Measurements from ENCODE around the gene APOA4. TPM values are rescaled to one million over a fixed set of nuclear protein-coding genes. Genes with fewer than 3 reads are reported as not detected.

Gene APOA4
- total RNA-seq, 1 experiment from 2014 or later, result 3.3 TPM

DNA sequence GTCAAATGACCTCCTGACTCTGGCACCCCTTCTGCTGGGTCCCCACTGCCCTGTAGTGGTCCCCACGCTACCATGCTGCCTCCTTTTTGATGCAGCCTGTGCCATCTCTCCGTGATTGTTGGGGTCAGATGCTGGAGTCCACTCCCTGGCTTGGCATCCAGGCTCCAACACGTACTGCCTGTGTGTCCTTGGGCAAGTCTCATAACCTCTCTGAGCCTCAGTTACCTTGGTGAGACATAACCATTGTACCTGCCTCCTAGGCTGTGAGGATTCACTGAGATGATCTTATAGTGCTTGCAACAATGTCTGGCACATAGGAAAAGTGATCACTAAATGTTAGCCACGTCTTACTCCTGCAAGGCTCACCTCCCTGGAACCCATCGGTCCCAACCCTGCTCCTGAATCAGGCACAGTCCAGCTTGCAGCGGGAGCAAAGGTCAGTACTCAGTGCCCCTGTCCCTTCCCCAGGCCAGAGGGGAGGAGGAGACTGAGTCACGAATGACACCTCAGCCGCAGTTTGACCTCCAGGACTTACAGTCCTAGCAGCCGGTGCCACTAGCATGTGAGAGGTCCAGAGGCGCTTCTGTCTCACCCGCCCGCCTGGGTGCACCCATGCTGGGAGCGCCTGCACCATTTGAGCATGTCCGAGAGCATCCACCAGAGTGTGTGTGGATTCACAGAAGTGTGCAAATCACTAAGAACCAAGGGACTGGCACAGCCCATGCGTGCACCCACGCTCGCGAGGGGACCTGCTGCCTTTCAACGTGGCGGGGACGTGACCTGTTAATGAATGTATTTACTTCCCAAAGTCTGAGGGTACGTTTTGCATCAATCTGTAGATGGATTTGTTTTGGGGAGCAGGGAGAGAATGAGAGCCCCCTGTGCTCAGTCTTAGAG lies 3.0 kb upstream of the APOA4 start:
- Mint-ChIP-seq H3K4me3 (ENCODE audit: unreplicated experiment) (no peak overlapping the region), H3K4me1 (ENCODE audit: low read depth, unreplicated experiment) (peaks cover 55% of the 10 kb centered on the region), H3K36me3 (ENCODE audit: insufficient read depth, unreplicated experiment) (peaks cover 8% of the 10 kb centered on the region), H3K9me3 (ENCODE audit: unreplicated experiment) (peaks cover 5% of the 10 kb centered on the region), H3K27ac (ENCODE audit: unreplicated experiment) (peak overlapping the region; percentile 57), H3K27me3 (ENCODE audit: insufficient read depth, unreplicated experiment) (no peaks in the 10 kb centered on the region)
- peaks cover 77% of the 10 kb centered on the region for H3K4me1 ChIP-seq
- BruUV-seq (replicated peaks), result no TSS peak
- ChIA-PET POLR2A (interaction anchor here (0.8 to 1.0 kb wide), 4 partner anchors 13 to 39 kb away, joined by 3 to 7 read pairs (median 4); no protein-coding TSS in a partner anchor), CTCF (interaction anchor here (0.5 to 2.9 kb wide), 12 partner anchors 10 to 785 kb away, joined by 3 to 15 read pairs (median 4); partner anchors contain the start of genes APOA1 and APOA5)
- intact Hi-C loops (cut with micrococcal nuclease; ENCODE audit: unreplicated experiment), result no loop called here
- H3K4me3 ChIP-seq (ENCODE audit: low read depth, low read length), result no peak overlapping the region
- no peaks in the 10 kb centered on the region for H3K27me3 ChIP-seq (replicated peaks; ENCODE audit: control insufficient read depth, insufficient read depth, low read length)
- H3K9me3 ChIP-seq, result no peaks in the 10 kb centered on the region
- no peak for DNase-seq
- no peaks in the 10 kb centered on the region for H3K36me3 ChIP-seq (ENCODE audit: control insufficient read depth, insufficient read depth, low read length)
- TF ChIP-seq, protein P1, sequence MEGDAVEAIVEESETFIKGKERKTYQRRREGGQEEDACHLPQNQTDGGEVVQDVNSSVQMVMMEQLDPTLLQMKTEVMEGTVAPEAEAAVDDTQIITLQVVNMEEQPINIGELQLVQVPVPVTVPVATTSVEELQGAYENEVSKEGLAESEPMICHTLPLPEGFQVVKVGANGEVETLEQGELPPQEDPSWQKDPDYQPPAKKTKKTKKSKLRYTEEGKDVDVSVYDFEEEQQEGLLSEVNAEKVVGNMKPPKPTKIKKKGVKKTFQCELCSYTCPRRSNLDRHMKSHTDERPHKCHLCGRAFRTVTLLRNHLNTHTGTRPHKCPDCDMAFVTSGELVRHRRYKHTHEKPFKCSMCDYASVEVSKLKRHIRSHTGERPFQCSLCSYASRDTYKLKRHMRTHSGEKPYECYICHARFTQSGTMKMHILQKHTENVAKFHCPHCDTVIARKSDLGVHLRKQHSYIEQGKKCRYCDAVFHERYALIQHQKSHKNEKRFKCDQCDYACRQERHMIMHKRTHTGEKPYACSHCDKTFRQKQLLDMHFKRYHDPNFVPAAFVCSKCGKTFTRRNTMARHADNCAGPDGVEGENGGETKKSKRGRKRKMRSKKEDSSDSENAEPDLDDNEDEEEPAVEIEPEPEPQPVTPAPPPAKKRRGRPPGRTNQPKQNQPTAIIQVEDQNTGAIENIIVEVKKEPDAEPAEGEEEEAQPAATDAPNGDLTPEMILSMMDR (IDR thresholded peaks at IDR 0.05; ENCODE audit: insufficient read depth in 1 of 2, low read depth in 1 of 2, low read length in 1 of 2, severe bottlenecking in 1 of 2, unreplicated experiment in 1 of 2), result no peak

DNA sequence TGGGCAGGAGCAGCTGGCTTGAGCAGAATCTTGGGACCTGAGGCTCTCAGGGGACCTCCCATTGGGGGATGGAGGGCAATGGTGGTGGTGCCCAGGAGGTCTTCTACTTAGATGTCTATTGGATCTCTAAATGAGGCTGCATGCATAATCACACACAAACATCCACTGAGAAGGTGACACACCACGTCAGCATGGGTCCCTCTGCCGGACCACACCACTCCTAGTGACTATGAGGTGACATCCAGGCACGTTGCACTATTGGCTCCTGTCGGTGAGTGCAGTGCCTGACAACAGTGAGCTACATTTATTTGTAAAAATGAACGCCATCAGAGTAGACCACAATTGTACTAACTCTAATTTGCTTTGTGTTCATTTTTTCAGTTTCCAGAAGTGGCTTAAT lies 2.3 kb upstream of the APOA4 start:
- H3K27me3 Mint-ChIP-seq (ENCODE audit: insufficient read depth, unreplicated experiment), result no peaks in the 10 kb centered on the region
- ChIA-PET POLR2A (no interaction called here), CTCF (interaction anchor here (0.6 to 2.9 kb wide), 3 partner anchors 35 to 313 kb away, joined by 3 to 15 read pairs (median 4); partner anchors contain the start of gene APOA5)
- no peaks in the 10 kb centered on the region for H3K9me3 Mint-ChIP-seq (ENCODE audit: unreplicated experiment)
- Histone ChIP-seq H3K27me3 (replicated peaks; ENCODE audit: control insufficient read depth, insufficient read depth, low read length) (no peaks in the 10 kb centered on the region), H3K36me3 (ENCODE audit: control insufficient read depth, insufficient read depth, low read length) (no peaks in the 10 kb centered on the region), H3K4me1 (peaks cover 73% of the 10 kb centered on the region), H3K4me3 (ENCODE audit: low read depth, low read length) (no peak overlapping the region), H3K9me3 (no peaks in the 10 kb centered on the region)
- intact Hi-C loops (cut with micrococcal nuclease; ENCODE audit: unreplicated experiment), result no loop called here
- no TSS peak for BruUV-seq (replicated peaks)
- TF ChIP-seq, protein P1 (IDR thresholded peaks at IDR 0.05; ENCODE audit: insufficient read depth in 1 of 2, low read depth in 1 of 2, low read length in 1 of 2, severe bottlenecking in 1 of 2, unreplicated experiment in 1 of 2), result no peak
- no peak overlapping the region for H3K27ac Mint-ChIP-seq (ENCODE audit: unreplicated experiment)
- peaks cover 50% of the 10 kb centered on the region for H3K4me1 Mint-ChIP-seq (ENCODE audit: low read depth, unreplicated experiment)
- no peak for DNase-seq
- H3K36me3 Mint-ChIP-seq (ENCODE audit: insufficient read depth, unreplicated experiment), result peaks cover 5% of the 10 kb centered on the region
- no peak overlapping the region for H3K4me3 Mint-ChIP-seq (ENCODE audit: unreplicated experiment)

DNA sequence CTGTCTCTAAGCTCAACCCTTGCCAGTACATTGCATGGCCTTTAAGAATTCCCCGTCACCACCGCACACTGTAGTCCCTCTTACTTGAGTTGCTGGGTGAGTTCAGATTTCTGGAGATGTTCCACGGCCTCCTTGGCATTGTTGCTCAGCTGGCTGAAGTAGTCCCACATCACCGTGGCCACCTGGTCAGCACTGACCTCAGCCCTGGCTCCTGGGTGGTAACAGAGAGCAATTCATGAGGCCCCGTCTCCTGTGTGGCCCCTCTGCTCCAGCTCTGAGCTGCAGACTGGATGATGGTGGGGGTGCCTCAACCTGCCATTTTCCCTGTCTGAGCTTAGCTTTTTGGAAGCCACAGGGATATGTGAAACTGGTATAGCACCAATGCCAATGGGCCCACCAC lies 529 bp downstream of the APOA4 start:
- TF ChIP-seq, protein P1 (IDR thresholded peaks at IDR 0.05; ENCODE audit: insufficient read depth in 1 of 2, low read depth in 1 of 2, low read length in 1 of 2, severe bottlenecking in 1 of 2, unreplicated experiment in 1 of 2), result no peak
- H3K4me3 Mint-ChIP-seq (ENCODE audit: unreplicated experiment), result no peak overlapping the region
- H3K27me3 Mint-ChIP-seq (ENCODE audit: insufficient read depth, unreplicated experiment), result no peaks in the 10 kb centered on the region
- ChIA-PET CTCF (interaction anchor here (0.6 to 1.7 kb wide), 3 partner anchors 13 to 31 kb away, joined by 5 to 8 read pairs (median 6); partner anchors contain the start of gene APOA5), POLR2A (interaction anchor here (1.1 kb wide), 1 partner anchor 14 kb away, joined by 3 read pairs; no protein-coding TSS in a partner anchor)
- BruUV-seq (replicated peaks), result no TSS peak
- H3K27ac Mint-ChIP-seq (ENCODE audit: unreplicated experiment), result peak overlapping the region; percentile 71
- H3K36me3 Mint-ChIP-seq (ENCODE audit: insufficient read depth, unreplicated experiment), result no peaks in the 10 kb centered on the region
- H3K4me1 Mint-ChIP-seq (ENCODE audit: low read depth, unreplicated experiment), result peaks cover 37% of the 10 kb centered on the region
- intact Hi-C loops (cut with micrococcal nuclease; ENCODE audit: unreplicated experiment), result no loop called here
- H3K4me3 ChIP-seq (ENCODE audit: low read depth, low read length), result no peak overlapping the region
- H3K27me3 ChIP-seq (replicated peaks; ENCODE audit: control insufficient read depth, insufficient read depth, low read length), result no peaks in the 10 kb centered on the region
- DNase-seq, result no peak
- peaks cover 46% of the 10 kb centered on the region for H3K4me1 ChIP-seq
- H3K9me3 ChIP-seq, result no peaks in the 10 kb centered on the region
- no peaks in the 10 kb centered on the region for H3K9me3 Mint-ChIP-seq (ENCODE audit: unreplicated experiment)
- H3K36me3 ChIP-seq (ENCODE audit: control insufficient read depth, insufficient read depth, low read length), result no peaks in the 10 kb centered on the region

Data from Caco-2 (cell line).